CD14-positive monocyte (primary cell): ENCODE data around the gene COL15A1. TPM values are rescaled to one million over a fixed set of nuclear protein-coding genes. Genes with fewer than 3 reads are reported as not detected.
"Not testable (repeated sequence)": the region's sequence is repeated elsewhere in the genome, so short reads cannot be mapped to it uniquely, and the experiment has no call there.

Source experiments
- DNase-seq, 3 donors: peaks; one replicate each; pipeline ENCODE4 v3.0.0-alpha.2; 2011 to 2022
- H2AFZ ChIP-seq: 2 replicates; pipeline ENCODE4 v1.6.0; 2012; ENCODE audit warnings: mild to moderate bottlenecking, low read depth, low read length, inconsistent platforms; ENCODE audit not compliant: insufficient read depth, poor library complexity, severe bottlenecking
- H3K27ac ChIP-seq, 2 donors: 1 replicate in 1 of 2; 2 replicates in 1 of 2; pipeline ENCODE4 v1.5.1; 2012 to 2013; ENCODE audit warnings: low read length in 2 of 2, control low read depth in 1 of 2, inconsistent platforms in 1 of 2, low read depth in 1 of 2, mild to moderate bottlenecking in 1 of 2
- H3K27me3 ChIP-seq, 2 donors: one replicate each; pipeline versions ENCODE4 v1.6.0 to v1.6.1; 2011 to 2013; ENCODE audit warnings: low read length in 2 of 2; ENCODE audit not compliant: control insufficient read depth in 2 of 2, insufficient read depth in 2 of 2
- H3K36me3 ChIP-seq, 2 donors: replicated peaks in 1 of 2; 1 replicate in 1 of 2; 2 replicates in 1 of 2; pipeline versions ENCODE4 v1.5.1 to v1.6.1; 2012 to 2013; ENCODE audit warnings: low read length in 2 of 2, control low read depth in 1 of 2, inconsistent platforms in 1 of 2, mild to moderate bottlenecking in 1 of 2; ENCODE audit not compliant: insufficient read depth in 2 of 2, control insufficient read depth in 1 of 2
- H3K4me1 ChIP-seq, 2 donors: 1 replicate in 1 of 2; 2 replicates in 1 of 2; pipeline versions ENCODE4 v1.5.1 to v1.6.1; 2012 to 2013; ENCODE audit warnings: low read length in 2 of 2, control low read depth in 1 of 2, inconsistent platforms in 1 of 2, mild to moderate bottlenecking in 1 of 2, moderate library complexity in 1 of 2; ENCODE audit not compliant: insufficient read depth in 2 of 2, control insufficient read depth in 1 of 2
- H3K4me2 ChIP-seq: replicated peaks from 2 replicates; pipeline ENCODE3; 2012; ENCODE audit warnings: low read length, moderate library complexity, mild to moderate bottlenecking; ENCODE audit not compliant: poor library complexity, severe bottlenecking; ENCODE audit errors: extremely low read depth
- H3K4me3 ChIP-seq, 3 experiments: fragments of 200-600 bp in 1 of 3; sonication (generic) in 1 of 3; replicated peaks in 1 of 3; 1 replicate in 2 of 3; 2 replicates in 1 of 3; pipeline ENCODE4 v1.5.1; 2011 to 2013; ENCODE audit warnings: low read length in 3 of 3, mild to moderate bottlenecking in 3 of 3, control low read depth in 2 of 3, low read depth in 2 of 3, inconsistent platforms in 1 of 3, moderate library complexity in 1 of 3
- H3K79me2 ChIP-seq: 2 replicates; pipeline ENCODE4 v1.6.0; 2012; ENCODE audit warnings: mild to moderate bottlenecking, control low read depth, inconsistent platforms, low read length, moderate library complexity; ENCODE audit not compliant: insufficient read depth
- H3K9ac ChIP-seq: 2 replicates; pipeline ENCODE4 v1.6.0; 2017; ENCODE audit warnings: low read length, mild to moderate bottlenecking; ENCODE audit not compliant: insufficient read depth, poor library complexity, severe bottlenecking
- H3K9me3 ChIP-seq, 2 donors: replicated peaks in 1 of 2; 1 replicate in 1 of 2; 2 replicates in 1 of 2; pipeline versions ENCODE4 v1.5.1 to v1.6.1; 2012 to 2013; ENCODE audit warnings: low read length in 2 of 2, control low read depth in 1 of 2; ENCODE audit not compliant: control insufficient read depth in 1 of 2, insufficient read depth in 1 of 2
- H4K20me1 ChIP-seq: 2 replicates; pipeline ENCODE4 v1.6.0; 2012; ENCODE audit warnings: mild to moderate bottlenecking, low read length, control low read depth, moderate library complexity; ENCODE audit not compliant: insufficient read depth
- H3K27ac Mint-ChIP-seq, 7 donors: one replicate each; pipeline ENCODE4 v1.8.0; 2020; ENCODE audit warnings: mild to moderate bottlenecking in 7 of 7, mixed read lengths in 7 of 7, moderate library complexity in 6 of 7, inconsistent platforms in 2 of 7
- H3K27me3 Mint-ChIP-seq, 3 donors: one replicate each; pipeline ENCODE4 v1.8.0; 2021 to 2022; ENCODE audit warnings: low read depth in 3 of 3, mild to moderate bottlenecking in 3 of 3, mixed read lengths in 3 of 3, moderate library complexity in 3 of 3, inconsistent platforms in 1 of 3
- H3K36me3 Mint-ChIP-seq, 2 donors: one replicate each; pipeline ENCODE4 v1.8.0; 2020; ENCODE audit warnings: mixed read lengths in 2 of 2, inconsistent platforms in 1 of 2, mild to moderate bottlenecking in 1 of 2
- H3K4me1 Mint-ChIP-seq: one replicate; pipeline ENCODE4 v1.8.0; 2020; ENCODE audit warnings: mild to moderate bottlenecking, mixed read lengths
- H3K4me3 Mint-ChIP-seq, 2 donors: one replicate each; pipeline ENCODE4 v1.8.0; 2020; ENCODE audit warnings: mild to moderate bottlenecking in 2 of 2, mixed read lengths in 2 of 2, moderate library complexity in 1 of 2
- H3K9me3 Mint-ChIP-seq, 7 donors: one replicate each; pipeline ENCODE4 v1.8.0; 2020 to 2022; ENCODE audit warnings: mixed read lengths in 7 of 7, mild to moderate bottlenecking in 6 of 7, moderate library complexity in 6 of 7, inconsistent platforms in 2 of 7
- CTCF ChIP-seq: fragments of 200-600 bp; IDR thresholded peaks from one replicate; pipeline ENCODE4 v1.8.0; 2022; ENCODE audit warnings: antibody characterized with exemption, mild to moderate bottlenecking
- WGBS: methylation state at CpG from one replicate; pipeline ENCODE4 v1.1.5; 2013; ENCODE audit warnings: missing lambda C conversion rate; ENCODE audit not compliant: insufficient coverage; 5-methylcytosine and 5-hydroxymethylcytosine counted together
- intact Hi-C, 2 donors: fragments of 100-400 bp; cut with micrococcal nuclease; formaldehyde crosslinking; loops; one replicate each; pipeline versions ENCODE4 v1.15.0 to v1.15.1; 2023
- polyA plus RNA-seq, 3 donors: library from polyadenylated mRNA; depleted of rRNA in 1 of 3; unstranded in 2 of 3; stranded (reverse) in 1 of 3; fragments of 300-500 nt in 2 of 3; fragments of >200 nt in 1 of 3; fragmentation: Illumina TruSeq in 2 of 3; gene quantifications; 1 replicate in 2 of 3; 2 replicates in 1 of 3; pipeline ENCODE4 v1.2.3, GENCODE V29; 2012 to 2021

Gene COL15A1
- polyA plus RNA-seq, 3 donors, result 0.03 to 0.14 (median 0.11) TPM

GRCh38 chr9:99095565-99095964 is 151.9 kb downstream of the COL15A1 start:
- Histone ChIP-seq H3K4me3 (no peak overlapping the region), H3K9me3 (no peaks in the 10 kb centered on the region), H3K27ac (no peak overlapping the region), H3K36me3 (no peaks in the 10 kb centered on the region), H4K20me1 (no peaks in the 10 kb centered on the region), H2AFZ (no peak overlapping the region), H3K9ac (no peak overlapping the region), H3K4me2 (no peak overlapping the region), H3K27me3 (no peaks in the 10 kb centered on the region), H3K4me1 (no peaks in the 10 kb centered on the region), H3K79me2 (no peaks in the 10 kb centered on the region)
- peaks cover 1% of the 10 kb centered on the region for H3K4me1 Mint-ChIP-seq
- TF ChIP-seq CTCF, result no peak
- WGBS, result no CpG with 5 or more reads among the region's 3 CpGs
- no peak overlapping the region for H3K27ac Mint-ChIP-seq
- H3K4me3 Mint-ChIP-seq, result no peak overlapping the region
- H3K36me3 Mint-ChIP-seq, result no peaks in the 10 kb centered on the region
- peaks cover 0 to 8% (median 3%) of the 10 kb centered on the region in 7 donors for H3K9me3 Mint-ChIP-seq
- peaks cover 1 to 9% (median 3%) of the 10 kb centered on the region in 3 donors for H3K27me3 Mint-ChIP-seq
- intact Hi-C loops, result no loop called here
- no peak for DNase-seq

GRCh38 chr9:99096409-99096808 is 152.7 kb downstream of the COL15A1 start:
- no peaks in the 10 kb centered on the region for H3K36me3 Mint-ChIP-seq
- H3K9me3 ChIP-seq, result no peaks in the 10 kb centered on the region
- intact Hi-C loops, result no loop called here
- H3K4me3 ChIP-seq, result no peak overlapping the region
- no peak overlapping the region for H3K9ac ChIP-seq
- peak overlapping the region in 1 of 2 donors; percentile 1 for H3K4me3 Mint-ChIP-seq
- no peaks in the 10 kb centered on the region for H3K4me1 ChIP-seq
- no peak overlapping the region for H3K27ac ChIP-seq
- peaks cover 0 to 3% (median 2%) of the 10 kb centered on the region in 7 donors for H3K9me3 Mint-ChIP-seq
- H3K27me3 ChIP-seq, result no peaks in the 10 kb centered on the region
- no peaks in the 10 kb centered on the region for H3K36me3 ChIP-seq
- H2AFZ ChIP-seq, result no peak overlapping the region
- H3K4me1 Mint-ChIP-seq, result peaks cover 1% of the 10 kb centered on the region
- no peak overlapping the region for H3K27ac Mint-ChIP-seq
- no peak overlapping the region for H3K4me2 ChIP-seq
- WGBS, result 100% methylated on average over 1 of the region's 3 CpGs
- H4K20me1 ChIP-seq, result no peaks in the 10 kb centered on the region
- H3K27me3 Mint-ChIP-seq, result peaks cover 1 to 9% (median 3%) of the 10 kb centered on the region in 3 donors
- no peaks in the 10 kb centered on the region for H3K79me2 ChIP-seq
- TF ChIP-seq CTCF, result no peak
- no peak for DNase-seq

- not testable (repeated sequence) for H3K27ac ChIP-seq, H4K20me1 ChIP-seq, H3K9me3 ChIP-seq, H3K4me3 Mint-ChIP-seq, H3K4me2 ChIP-seq, H3K9ac ChIP-seq, H2AFZ ChIP-seq, H3K9me3 Mint-ChIP-seq, H3K27me3 ChIP-seq, H3K27ac Mint-ChIP-seq, H3K36me3 ChIP-seq, H3K36me3 Mint-ChIP-seq, H3K4me3 ChIP-seq, H3K79me2 ChIP-seq, H3K27me3 Mint-ChIP-seq, DNase-seq
- intact Hi-C loops, result loop anchor here in 1 of 2 donors (10.0 kb wide), 1 partner anchor 105 kb away; no protein-coding TSS in a partner anchor
- WGBS, result no CpG with 5 or more reads among the region's 5 CpGs
- peaks cover 12% of the 10 kb centered on the region for H3K4me1 Mint-ChIP-seq
- H3K4me1 ChIP-seq, result peaks cover 11 to 13% of the 10 kb centered on the region in 2 donors
These were observed 156.3 kb downstream of the COL15A1 start for GRCh38 chr9:99099806-99100585.
